ENCODE results near the gene SRP9. TPM values are rescaled to one million over a fixed set of nuclear protein-coding genes. Genes with fewer than 3 reads are reported as not detected.
"Not testable (repeated sequence)": the region's sequence is repeated elsewhere in the genome, so short reads cannot be mapped to it uniquely, and the experiment has no call there.

The SRP9 gene
- total RNA-seq, 1 donor from 2014 or later: 200 TPM

- no peaks in the 10 kb centered on the region for H3K9me3 Mint-ChIP-seq (ENCODE audit: low read depth)
- no peak overlapping the region for H3K4me3 Mint-ChIP-seq (ENCODE audit: unreplicated experiment)
- H3K27me3 Mint-ChIP-seq (ENCODE audit: low read depth): no peaks in the 10 kb centered on the region
- H3K4me1 Mint-ChIP-seq (ENCODE audit: low read depth): peaks cover 27% of the 10 kb centered on the region
- DNase-seq (ENCODE audit: low spot score): no peak
- H3K36me3 Mint-ChIP-seq (ENCODE audit: low read depth): no peaks in the 10 kb centered on the region
- no peak for TF ChIP-seq CTCF (IDR thresholded peaks at IDR 0.05)
- H3K27ac Mint-ChIP-seq (ENCODE audit: unreplicated experiment): peak overlapping the region; percentile 52
Measured at GRCh38 chr1:225755671-225756319, 21.8 kb upstream of the SRP9 start.

- no peaks in the 10 kb centered on the region for H3K27me3 Mint-ChIP-seq (ENCODE audit: low read depth)
- no peak for DNase-seq (ENCODE audit: low spot score)
- peaks cover 37% of the 10 kb centered on the region for H3K4me1 Mint-ChIP-seq (ENCODE audit: low read depth)
- no peak for TF ChIP-seq CTCF (IDR thresholded peaks at IDR 0.05)
- peak overlapping the region; percentile 24 for H3K27ac Mint-ChIP-seq (ENCODE audit: unreplicated experiment)
- H3K4me3 Mint-ChIP-seq (ENCODE audit: unreplicated experiment): no peak overlapping the region
- no peaks in the 10 kb centered on the region for H3K9me3 Mint-ChIP-seq (ENCODE audit: low read depth)
- H3K36me3 Mint-ChIP-seq (ENCODE audit: low read depth): no peaks in the 10 kb centered on the region
Measured at GRCh38 chr1:225757927-225758656, 19.5 kb upstream of the SRP9 start.

- not testable (repeated sequence) for H3K27me3 Mint-ChIP-seq (ENCODE audit: low read depth); H3K36me3 Mint-ChIP-seq (ENCODE audit: low read depth); H3K9me3 Mint-ChIP-seq (ENCODE audit: low read depth); H3K4me3 Mint-ChIP-seq (ENCODE audit: unreplicated experiment); DNase-seq (ENCODE audit: low spot score); H3K27ac Mint-ChIP-seq (ENCODE audit: unreplicated experiment)
- peaks cover 52% of the 10 kb centered on the region for H3K4me1 Mint-ChIP-seq (ENCODE audit: low read depth)
Measured at GRCh38 chr1:225759972-225760371, 17.7 kb upstream of the SRP9 start.

GRCh38 chr1:225760531-225760930 lies 17.1 kb upstream of the SRP9 start:
- H3K27me3 Mint-ChIP-seq (ENCODE audit: low read depth): no peaks in the 10 kb centered on the region
- no peak overlapping the region for H3K4me3 Mint-ChIP-seq (ENCODE audit: unreplicated experiment)
- no peaks in the 10 kb centered on the region for H3K36me3 Mint-ChIP-seq (ENCODE audit: low read depth)
- H3K4me1 Mint-ChIP-seq (ENCODE audit: low read depth): peaks cover 46% of the 10 kb centered on the region
- no peaks in the 10 kb centered on the region for H3K9me3 Mint-ChIP-seq (ENCODE audit: low read depth)
- no peak overlapping the region for H3K27ac Mint-ChIP-seq (ENCODE audit: unreplicated experiment)
- no peak for DNase-seq (ENCODE audit: low spot score)
- no peak for TF ChIP-seq CTCF (IDR thresholded peaks at IDR 0.05)

- H3K9me3 Mint-ChIP-seq (ENCODE audit: low read depth); H3K36me3 Mint-ChIP-seq (ENCODE audit: low read depth); H3K4me3 Mint-ChIP-seq (ENCODE audit: unreplicated experiment); DNase-seq (ENCODE audit: low spot score); H3K27me3 Mint-ChIP-seq (ENCODE audit: low read depth): not testable (repeated sequence)
- Mint-ChIP-seq H3K27ac (ENCODE audit: unreplicated experiment) (peak overlapping the region; percentile 95), H3K4me1 (ENCODE audit: low read depth) (peaks cover 43% of the 10 kb centered on the region)
Measured at GRCh38 chr1:225761395-225761794, 16.2 kb upstream of the SRP9 start.

- no peak for DNase-seq (ENCODE audit: low spot score)
- no peak for TF ChIP-seq CTCF (IDR thresholded peaks at IDR 0.05)
- Mint-ChIP-seq H3K4me3 (ENCODE audit: unreplicated experiment) (no peak overlapping the region), H3K9me3 (ENCODE audit: low read depth) (no peaks in the 10 kb centered on the region), H3K27ac (ENCODE audit: unreplicated experiment) (peak overlapping the region; percentile 95), H3K36me3 (ENCODE audit: low read depth) (no peaks in the 10 kb centered on the region), H3K4me1 (ENCODE audit: low read depth) (peaks cover 49% of the 10 kb centered on the region), H3K27me3 (ENCODE audit: low read depth) (no peaks in the 10 kb centered on the region)
Measured at GRCh38 chr1:225762002-225762441, 15.6 kb upstream of the SRP9 start.

Data from chondrocyte (in vitro differentiated cells).